GM12878 (cell line): ENCODE data around the gene GADL1. TPM values are rescaled to one million over a fixed set of nuclear protein-coding genes. Genes with fewer than 3 reads are reported as not detected.

Source experiments
- ATAC-seq: fragments of 200-7000 bp; cut with Tn5 transposase; 3 replicates; pipeline ENCODE4 v1.9.1; 2020; ENCODE audit warnings: mild to moderate bottlenecking, moderate library complexity
- BruUV-seq: library from RNA; stranded (reverse); fragments of 400-500 nt; replicated peaks from 2 replicates; lab custom pipeline; 2021; lab: Mats Ljungman, UMichigan
- CTCF ChIA-PET: fragments of 300-600 bp; sonication (Branson Sonifier 250); formaldehyde crosslinking; extraction: SDS; loops from one replicate; lab custom pipeline; 2021; ENCODE audit warnings: inconsistent platforms; lab: Yijun Ruan, JAX
- POLR2A ChIA-PET: fragments of 350-600 bp; formaldehyde crosslinking; extraction: SDS; loops from one replicate; lab custom pipeline; 2021; ENCODE audit warnings: inconsistent platforms; lab: Charles Lee
- RAD21 ChIA-PET: fragments of 300-600 bp; sonication (Branson Sonifier 250); formaldehyde crosslinking; loops from one replicate; lab custom pipeline; 2023; ENCODE audit warnings: antibody characterized with exemption; ENCODE audit not compliant: unreplicated experiment; lab: Charles Lee
- SMC1A ChIA-PET: fragments of 300-600 bp; sonication (Branson Sonifier 250); formaldehyde crosslinking; loops from one replicate; lab custom pipeline; 2023; ENCODE audit not compliant: unreplicated experiment, uncharacterized antibody; lab: Charles Lee
- DNase-seq: peaks from one replicate; pipeline ENCODE4 v3.0.0-alpha.2; 2011; ENCODE audit warnings: low read depth, low spot score
- FAIRE-seq: peaks from 3 replicates; lab custom pipeline; 2011; peaks lifted over from hg19 to GRCh38; lab: Jason Lieb, UNC
- H2AFZ ChIP-seq: 2 replicates; pipeline ENCODE4 v1.6.0; 2011; ENCODE audit warnings: low read depth, low read length, control low read depth; ENCODE audit not compliant: control insufficient read depth
- H3K27ac ChIP-seq: 2 replicates; pipeline ENCODE4 v1.5.1; 2011; ENCODE audit warnings: control low read depth; ENCODE audit not compliant: control insufficient read depth, insufficient read depth
- H3K27me3 ChIP-seq, 2 experiments: replicated peaks in 1 of 2; 2 replicates each; pipeline versions ENCODE4 v1.6.0 to v1.6.1; 2011; ENCODE audit warnings: low read length in 1 of 2; ENCODE audit not compliant: control insufficient read depth in 2 of 2, insufficient read depth in 2 of 2
- H3K36me3 ChIP-seq, 2 experiments: 2 replicates each; pipeline ENCODE4 v1.5.1; 2011; ENCODE audit warnings: low read length in 1 of 2; ENCODE audit not compliant: control insufficient read depth in 2 of 2, insufficient read depth in 2 of 2
- H3K4me1 ChIP-seq: 2 replicates; pipeline ENCODE4 v1.6.1; 2011; ENCODE audit warnings: mild to moderate bottlenecking, low read length, moderate library complexity, mixed read lengths; ENCODE audit not compliant: control insufficient read depth, insufficient read depth
- H3K4me2 ChIP-seq: 2 replicates; pipeline ENCODE4 v1.6.0; 2011; ENCODE audit warnings: control low read depth; ENCODE audit not compliant: control insufficient read depth, insufficient read depth
- H3K4me3 ChIP-seq: fragments of 200-600 bp; sonication (generic); 2 replicates; pipeline ENCODE4 v1.5.1; 2016
- H3K79me2 ChIP-seq: 2 replicates; pipeline ENCODE4 v1.6.0; 2011; ENCODE audit warnings: low read length; ENCODE audit not compliant: control insufficient read depth, insufficient read depth
- H3K9ac ChIP-seq: 2 replicates; pipeline ENCODE4 v1.8.0; 2011; ENCODE audit warnings: low read length, control low read depth, mixed read lengths; ENCODE audit not compliant: control insufficient read depth, insufficient read depth
- H3K9me3 ChIP-seq: replicated peaks from 3 replicates; pipeline ENCODE4 v1.5.1; 2011; ENCODE audit warnings: mild to moderate bottlenecking, low read length; ENCODE audit not compliant: control insufficient read depth, insufficient read depth
- H4K20me1 ChIP-seq: 2 replicates; pipeline ENCODE4 v1.6.0; 2011; ENCODE audit not compliant: control insufficient read depth, insufficient read depth
- BRCA1 ChIP-seq: IDR thresholded peaks from 2 replicates; pipeline ENCODE4 v1.6.1; 2011; ENCODE audit warnings: low read depth, low read length, improper control_type of control experiment
- CHD1 ChIP-seq: IDR thresholded peaks from 2 replicates; pipeline ENCODE4 v1.6.1; 2012; ENCODE audit warnings: low read depth, low read length, improper control_type of control experiment
- IKZF2 ChIP-seq, 2 experiments: fragments of 450-650 bp; IDR thresholded peaks; 2 replicates each; pipeline ENCODE4 v1.6.1; 2017; ENCODE audit warnings: mild to moderate bottlenecking in 2 of 2, moderate library complexity in 2 of 2
- JUND ChIP-seq: IDR thresholded peaks from 2 replicates; pipeline ENCODE4 v1.6.1; 2012; ENCODE audit warnings: low read depth, mild to moderate bottlenecking, low read length, improper control_type of control experiment, moderate library complexity
- NBN ChIP-seq: fragments of 450-650 bp; IDR thresholded peaks from 2 replicates; pipeline ENCODE4 v1.6.1; 2016
- NFYA ChIP-seq: IDR thresholded peaks from 2 replicates; pipeline ENCODE4 v1.6.1; 2011; ENCODE audit warnings: low read depth, mild to moderate bottlenecking, low read length, improper control_type of control experiment, borderline replicate concordance
- PAX8 ChIP-seq: fragments of 450-650 bp; IDR thresholded peaks from 2 replicates; pipeline ENCODE4 v1.6.1; 2017; ENCODE audit warnings: mild to moderate bottlenecking, moderate library complexity
- POLR2A ChIP-seq: IDR thresholded peaks from 2 replicates; pipeline ENCODE4 v1.6.1; 2011; ENCODE audit warnings: low read depth, mild to moderate bottlenecking, low read length
- RAD21 ChIP-seq: IDR thresholded peaks from 2 replicates; pipeline ENCODE4 v1.6.1; 2011; ENCODE audit warnings: mild to moderate bottlenecking, low read depth, low read length, moderate library complexity; ENCODE audit not compliant: insufficient read depth
- SMC3 ChIP-seq: IDR thresholded peaks from 2 replicates; pipeline ENCODE4 v1.6.1; 2011; ENCODE audit warnings: low read length, improper control_type of control experiment, borderline replicate concordance
- SUZ12 ChIP-seq: fragments of 200-600 bp; sonication (generic); IDR thresholded peaks from one replicate; pipeline ENCODE4 v1.6.1; 2018; ENCODE audit warnings: antibody characterized with exemption, mild to moderate bottlenecking; ENCODE audit not compliant: unreplicated experiment
- TBL1XR1 ChIP-seq: IDR thresholded peaks from 2 replicates; pipeline ENCODE4 v1.6.1; 2012; ENCODE audit warnings: low read depth, low read length, improper control_type of control experiment
- WGBS: methylation state at CpG from one replicate; pipeline ENCODE4 v1.1.6; 2016; ENCODE audit warnings: low lambda C conversion rate; ENCODE audit not compliant: insufficient replicate concordance, insufficient coverage; ENCODE audit errors: missing lambda C conversion rate; 5-methylcytosine and 5-hydroxymethylcytosine counted together
- in situ Hi-C: fragments of 300-500 bp; cut with MboI; formaldehyde crosslinking; loops from 9 replicates; pipeline ENCODE4 v1.14.3; 2018; ENCODE audit warnings: mixed read lengths
- intact Hi-C: fragments of 100-400 bp; cut with micrococcal nuclease; formaldehyde crosslinking; loops from one replicate; pipeline ENCODE4 v1.14.2; 2022; ENCODE audit not compliant: unreplicated experiment
- polyA plus RNA-seq, 11 experiments: library from polyadenylated mRNA; depleted of rRNA in 4 of 11; unstranded in 6 of 11; stranded (reverse) in 5 of 11; fragments of >200 nt; fragmentation: Nextera tagmentation in 4 of 11; fragmentation: Illumina TruSeq in 1 of 11; extraction: Ambion mirVana in 4 of 11; extraction: Trizol in 1 of 11; gene quantifications; 1 replicate in 1 of 11; 2 replicates in 10 of 11; pipeline versions ENCODE4 v1.2.1 to v1.2.3, GENCODE V29; 2011 to 2016; ENCODE audit warnings: inconsistent platforms in 2 of 11, missing spikeins in 2 of 11, low read depth in 1 of 11
- total RNA-seq, 4 experiments: library from RNA; depleted of rRNA in 3 of 4; stranded (reverse); fragments of >200 nt in 3 of 4; fragmentation: Illumina TruSeq in 1 of 4; extraction: Trizol in 1 of 4; gene quantifications; 2 replicates each; pipeline versions ENCODE4 v1.2.1 to v1.2.3, GENCODE V29; 2013 to 2021
- TF ChIP-seq, protein P1 (sequence below): fragments of 450-650 bp; formaldehyde crosslinking; IDR thresholded peaks from 2 replicates; pipeline ENCODE4 v1.5.0; 2022; ENCODE audit warnings: mild to moderate bottlenecking, missing genetic modification characterization
- TF ChIP-seq, protein P2 (sequence below): IDR thresholded peaks from 2 replicates; pipeline ENCODE4 v1.6.1; 2011; ENCODE audit warnings: borderline replicate concordance, low read depth, mild to moderate bottlenecking, moderate library complexity, mixed read lengths, low read length; ENCODE audit not compliant: insufficient read depth; ENCODE audit errors: extremely low read length

The GADL1 gene
- total and polyA plus RNA-seq, 10 of the 15 experiments (the other 5 are each of a cell fraction or from before 2014, with no cell fraction given), result 0.04 TPM; not detected in 9

DNA sequence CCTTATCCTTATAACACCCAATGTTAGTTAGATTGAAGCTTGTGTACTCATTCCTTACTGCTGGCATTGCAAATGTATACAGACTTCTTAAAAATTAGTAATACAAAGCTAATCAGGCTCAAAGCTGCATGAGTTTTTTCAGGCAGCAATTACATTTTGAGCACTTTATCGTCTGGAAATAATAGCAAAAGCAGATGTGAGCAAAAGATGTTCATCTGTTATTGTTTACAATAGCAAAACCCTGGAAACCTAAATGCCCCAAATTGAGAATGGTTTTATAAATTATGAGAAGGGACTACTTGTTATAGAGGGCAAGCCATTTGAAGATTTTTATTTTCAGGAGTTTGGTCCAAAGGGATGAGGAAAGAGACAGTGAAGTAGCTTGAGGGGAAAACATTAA, 126.4 kb downstream of the GADL1 start:
- POLR2A ChIA-PET, result no interaction called here

More for the DNA sequence above, 126.4 kb downstream of the GADL1 start:
- ChIA-PET SMC1A (interaction anchor here (0.7 to 4.2 kb wide), 8 partner anchors 8 to 1377 kb away, joined by 3 to 16 read pairs (median 5); no protein-coding TSS in a partner anchor), RAD21 (interaction anchor here (0.6 to 1.4 kb wide), 6 partner anchors 56 to 999 kb away, joined by 3 to 5 read pairs (median 3); no protein-coding TSS in a partner anchor), CTCF (interaction anchor here (0.6 to 4.3 kb wide), 12 partner anchors 8 to 1376 kb away, joined by 3 to 21 read pairs (median 4); no protein-coding TSS in a partner anchor)
- no peak overlapping the region for H3K27ac ChIP-seq
- H3K9ac ChIP-seq, result no peak overlapping the region
- no peaks in the 10 kb centered on the region for H3K4me1 ChIP-seq
- no peak overlapping the region for H2AFZ ChIP-seq
- H3K9me3 ChIP-seq, result no peaks in the 10 kb centered on the region
- H3K4me2 ChIP-seq, result no peak overlapping the region
- no peak overlapping the region for H3K4me3 ChIP-seq
- FAIRE-seq (no peak), ATAC-seq (no peak), DNase-seq (no peak)
- intact Hi-C loops, result loop anchor here (1.0 to 10.0 kb wide), 4 partner anchors 364 to 1000 kb away; partner anchors contain the start of gene STT3B
- WGBS, result 0% methylated on average over 1 of the region's 1 CpG
- no peak for TF ChIP-seq NBN
- TF ChIP-seq PAX8, result no peak
- no peak for TF ChIP-seq RAD21
- no peak for TF ChIP-seq SMC3
- TF ChIP-seq POLR2A, result no peak
- TF ChIP-seq JUND, result no peak
- TF ChIP-seq, protein P1, sequence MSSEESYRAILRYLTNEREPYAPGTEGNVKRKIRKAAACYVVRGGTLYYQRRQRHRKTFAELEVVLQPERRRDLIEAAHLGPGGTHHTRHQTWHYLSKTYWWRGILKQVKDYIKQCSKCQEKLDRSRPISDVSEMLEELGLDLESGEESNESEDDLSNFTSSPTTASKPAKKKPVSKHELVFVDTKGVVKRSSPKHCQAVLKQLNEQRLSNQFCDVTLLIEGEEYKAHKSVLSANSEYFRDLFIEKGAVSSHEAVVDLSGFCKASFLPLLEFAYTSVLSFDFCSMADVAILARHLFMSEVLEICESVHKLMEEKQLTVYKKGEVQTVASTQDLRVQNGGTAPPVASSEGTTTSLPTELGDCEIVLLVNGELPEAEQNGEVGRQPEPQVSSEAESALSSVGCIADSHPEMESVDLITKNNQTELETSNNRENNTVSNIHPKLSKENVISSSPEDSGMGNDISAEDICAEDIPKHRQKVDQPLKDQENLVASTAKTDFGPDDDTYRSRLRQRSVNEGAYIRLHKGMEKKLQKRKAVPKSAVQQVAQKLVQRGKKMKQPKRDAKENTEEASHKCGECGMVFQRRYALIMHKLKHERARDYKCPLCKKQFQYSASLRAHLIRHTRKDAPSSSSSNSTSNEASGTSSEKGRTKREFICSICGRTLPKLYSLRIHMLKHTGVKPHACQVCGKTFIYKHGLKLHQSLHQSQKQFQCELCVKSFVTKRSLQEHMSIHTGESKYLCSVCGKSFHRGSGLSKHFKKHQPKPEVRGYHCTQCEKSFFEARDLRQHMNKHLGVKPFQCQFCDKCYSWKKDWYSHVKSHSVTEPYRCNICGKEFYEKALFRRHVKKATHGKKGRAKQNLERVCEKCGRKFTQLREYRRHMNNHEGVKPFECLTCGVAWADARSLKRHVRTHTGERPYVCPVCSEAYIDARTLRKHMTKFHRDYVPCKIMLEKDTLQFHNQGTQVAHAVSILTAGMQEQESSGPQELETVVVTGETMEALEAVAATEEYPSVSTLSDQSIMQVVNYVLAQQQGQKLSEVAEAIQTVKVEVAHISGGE (CRISPR knock-in tag), result no peak
- TF ChIP-seq IKZF2 (IDR thresholded peaks at IDR 0.05), result no peak
- TF ChIP-seq NFYA, result no peak
- TF ChIP-seq, protein P2, sequence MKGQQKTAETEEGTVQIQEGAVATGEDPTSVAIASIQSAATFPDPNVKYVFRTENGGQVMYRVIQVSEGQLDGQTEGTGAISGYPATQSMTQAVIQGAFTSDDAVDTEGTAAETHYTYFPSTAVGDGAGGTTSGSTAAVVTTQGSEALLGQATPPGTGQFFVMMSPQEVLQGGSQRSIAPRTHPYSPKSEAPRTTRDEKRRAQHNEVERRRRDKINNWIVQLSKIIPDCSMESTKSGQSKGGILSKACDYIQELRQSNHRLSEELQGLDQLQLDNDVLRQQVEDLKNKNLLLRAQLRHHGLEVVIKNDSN, result no peak
- no peak for TF ChIP-seq BRCA1
- TF ChIP-seq TBL1XR1, result no peak
- TF ChIP-seq CHD1, result no peak
- TF ChIP-seq SUZ12, result no peak
- H4K20me1 ChIP-seq, result no peaks in the 10 kb centered on the region
- no TSS peak for BruUV-seq
- no peaks in the 10 kb centered on the region; a peak in 2 of 4 replicates for H3K27me3 ChIP-seq
- in situ Hi-C loops, result loop anchor here (5.0 kb wide), 1 partner anchor 364 kb away; no protein-coding TSS in a partner anchor
- H3K79me2 ChIP-seq, result no peaks in the 10 kb centered on the region
- no peaks in the 10 kb centered on the region for H3K36me3 ChIP-seq
